GM19239 (cell line): ENCODE measurements around the gene METTL17.
"Not testable (repeated sequence)": the region's sequence is repeated elsewhere in the genome, so short reads cannot be mapped to it uniquely, and the experiment has no call there.

Source experiments
- DNase-seq: peaks from one replicate; pipeline ENCODE4 v3.0.0; 2011; ENCODE audit warnings: low spot score; ENCODE audit not compliant: insufficient read length
- FAIRE-seq: peaks from 2 replicates; lab custom pipeline; 2011; peaks lifted over from hg19 to GRCh38; lab: Jason Lieb, UNC

Gene METTL17, protein sequence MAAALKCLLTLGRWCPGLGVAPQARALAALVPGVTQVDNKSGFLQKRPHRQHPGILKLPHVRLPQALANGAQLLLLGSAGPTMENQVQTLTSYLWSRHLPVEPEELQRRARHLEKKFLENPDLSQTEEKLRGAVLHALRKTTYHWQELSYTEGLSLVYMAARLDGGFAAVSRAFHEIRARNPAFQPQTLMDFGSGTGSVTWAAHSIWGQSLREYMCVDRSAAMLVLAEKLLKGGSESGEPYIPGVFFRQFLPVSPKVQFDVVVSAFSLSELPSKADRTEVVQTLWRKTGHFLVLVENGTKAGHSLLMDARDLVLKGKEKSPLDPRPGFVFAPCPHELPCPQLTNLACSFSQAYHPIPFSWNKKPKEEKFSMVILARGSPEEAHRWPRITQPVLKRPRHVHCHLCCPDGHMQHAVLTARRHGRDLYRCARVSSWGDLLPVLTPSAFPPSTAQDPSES

DNA sequence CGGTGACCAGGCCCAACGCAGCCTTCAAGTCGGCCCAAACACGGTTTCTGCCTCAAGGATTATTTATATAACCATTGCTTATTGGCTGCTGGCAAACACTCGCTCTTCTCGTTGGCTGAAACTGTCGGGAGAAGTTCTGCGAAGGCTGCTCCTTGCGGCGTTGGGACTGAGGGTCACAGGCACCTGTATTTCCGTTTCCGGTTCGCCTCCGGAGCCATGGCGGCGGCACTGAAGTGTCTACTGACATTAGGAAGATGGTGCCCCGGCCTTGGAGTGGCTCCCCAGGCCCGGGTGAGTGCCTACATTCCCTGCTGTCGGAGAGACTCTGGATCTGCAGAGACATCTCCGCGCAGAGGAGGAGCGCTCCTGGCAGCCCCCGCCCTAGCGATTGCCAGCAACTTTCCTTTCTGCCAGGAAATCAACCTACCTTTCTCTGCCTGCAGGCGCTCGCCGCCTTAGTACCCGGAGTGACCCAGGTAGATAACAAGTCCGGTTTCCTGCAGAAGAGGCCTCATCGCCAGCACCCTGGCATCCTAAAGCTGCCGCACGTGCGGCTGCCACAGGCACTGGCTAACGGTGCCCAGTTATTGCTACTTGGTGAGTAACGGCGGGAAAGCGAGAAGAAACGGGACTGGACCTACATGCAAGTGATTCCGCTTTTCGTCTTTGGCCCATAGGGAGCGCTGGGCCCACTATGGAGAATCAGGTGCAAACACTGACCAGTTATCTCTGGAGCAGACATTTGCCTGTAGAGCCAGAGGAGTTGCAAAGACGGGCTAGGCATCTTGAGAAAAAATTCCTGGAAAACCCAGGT, at the start of gene METTL17:
Gene METTL17, plus strand, starts transcription at position 194 of the 814 bp plus-strand sequence. Its CDS starts 23 bp downstream, at position 217.
- peak; percentile 84 for DNase-seq
- peak; percentile 86 for FAIRE-seq

DNA sequence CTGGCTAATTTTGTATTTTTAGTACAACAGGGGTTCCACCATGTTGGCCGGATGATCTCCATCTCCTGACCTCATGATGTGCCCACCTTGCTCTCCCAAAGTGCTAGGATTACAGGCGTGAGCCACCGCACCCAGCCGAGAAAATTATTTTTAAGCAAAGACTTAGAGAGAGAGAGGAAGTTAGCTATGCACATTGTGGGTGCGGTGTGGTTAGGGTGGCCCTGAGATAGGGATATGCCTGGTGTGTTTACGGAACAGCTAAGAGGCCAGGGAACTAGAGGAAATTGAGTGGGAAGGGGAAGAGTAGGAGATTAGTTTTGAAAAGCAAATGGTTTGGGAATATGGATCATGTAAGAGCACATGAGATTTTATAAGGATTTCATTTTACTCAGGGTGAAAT, 44.6 kb upstream of the METTL17 start:
- DNase-seq, FAIRE-seq: not testable (repeated sequence)

DNA sequence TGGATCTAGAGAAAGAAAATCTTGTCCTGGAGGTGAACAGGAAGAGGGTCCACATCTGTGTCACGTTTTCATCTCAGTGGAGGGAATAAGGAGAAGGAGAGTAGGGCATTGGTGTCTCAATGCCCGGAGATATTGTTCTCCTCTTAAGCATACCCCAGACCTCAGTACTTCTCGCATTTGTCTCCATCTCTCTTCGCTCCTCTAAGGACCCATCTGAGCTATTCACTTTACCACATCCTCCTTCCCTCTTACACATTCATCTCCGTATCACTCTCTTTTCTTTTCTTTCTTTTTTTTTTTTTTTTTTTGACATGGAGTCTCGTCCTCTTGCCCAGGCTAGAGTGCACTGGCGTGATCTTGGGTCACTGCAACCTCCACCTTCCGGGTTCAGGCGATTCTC, 43.1 kb upstream of the METTL17 start:
- not testable (repeated sequence) for DNase-seq, FAIRE-seq

DNA sequence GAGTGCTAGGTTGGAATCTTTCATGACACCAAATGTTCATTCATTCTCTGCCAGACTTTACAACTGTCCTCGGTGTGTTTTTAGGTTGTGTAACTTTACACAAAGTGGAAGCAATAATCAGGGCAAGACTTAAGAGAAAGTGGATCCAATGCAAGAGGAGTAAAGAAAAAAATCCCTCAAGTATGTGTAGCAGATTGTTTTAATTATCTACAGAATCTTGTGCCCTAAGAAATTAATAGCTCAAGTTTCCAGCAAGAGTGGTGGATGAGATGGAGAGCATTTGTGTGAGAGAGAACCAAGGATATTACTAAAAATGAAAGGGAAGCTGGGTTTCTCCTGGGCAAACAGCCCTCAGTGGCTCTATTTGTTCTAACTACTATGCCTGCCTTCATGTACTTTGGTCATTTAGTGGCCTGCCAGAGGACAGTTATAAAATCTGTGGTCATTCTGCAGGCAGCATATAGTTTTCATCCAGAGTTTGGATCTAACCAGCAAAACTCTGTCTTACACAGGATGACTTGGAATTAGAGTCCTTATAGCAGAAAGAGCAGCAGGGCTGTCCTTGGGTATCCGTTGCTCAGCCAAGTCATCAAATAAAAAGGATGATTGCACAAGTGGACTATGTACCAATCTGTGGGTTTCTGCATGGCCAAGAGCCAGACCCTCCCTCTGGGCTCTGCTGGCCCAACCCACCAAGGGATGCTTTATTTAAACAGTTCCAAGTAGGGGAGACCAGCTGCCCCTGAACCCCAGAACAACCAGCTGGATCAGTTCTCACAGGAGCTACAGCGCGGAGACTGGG, 34.8 kb upstream of the METTL17 start, which contains the start of gene RNASE2:
Gene RNASE2, plus strand, starts transcription at position 752 of the 802 bp plus-strand sequence. CDS start 285 bp downstream, outside the sequence.
- FAIRE-seq, DNase-seq: not testable (repeated sequence)

DNA sequence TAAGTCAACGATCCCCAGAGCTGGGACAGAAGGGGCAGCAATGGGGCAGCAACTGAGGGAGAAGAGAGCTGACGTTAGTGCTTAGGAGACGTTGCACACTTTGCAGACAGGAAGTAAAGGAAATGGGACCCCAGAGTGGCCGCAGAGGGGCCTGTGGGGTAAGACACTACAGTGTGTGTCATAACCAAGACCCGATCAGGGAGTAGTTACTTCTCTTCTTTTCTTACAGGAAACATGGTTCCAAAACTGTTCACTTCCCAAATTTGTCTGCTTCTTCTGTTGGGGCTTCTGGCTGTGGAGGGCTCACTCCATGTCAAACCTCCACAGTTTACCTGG, 34.3 kb upstream of the METTL17 start:
- not testable (repeated sequence) for FAIRE-seq, DNase-seq

DNA sequence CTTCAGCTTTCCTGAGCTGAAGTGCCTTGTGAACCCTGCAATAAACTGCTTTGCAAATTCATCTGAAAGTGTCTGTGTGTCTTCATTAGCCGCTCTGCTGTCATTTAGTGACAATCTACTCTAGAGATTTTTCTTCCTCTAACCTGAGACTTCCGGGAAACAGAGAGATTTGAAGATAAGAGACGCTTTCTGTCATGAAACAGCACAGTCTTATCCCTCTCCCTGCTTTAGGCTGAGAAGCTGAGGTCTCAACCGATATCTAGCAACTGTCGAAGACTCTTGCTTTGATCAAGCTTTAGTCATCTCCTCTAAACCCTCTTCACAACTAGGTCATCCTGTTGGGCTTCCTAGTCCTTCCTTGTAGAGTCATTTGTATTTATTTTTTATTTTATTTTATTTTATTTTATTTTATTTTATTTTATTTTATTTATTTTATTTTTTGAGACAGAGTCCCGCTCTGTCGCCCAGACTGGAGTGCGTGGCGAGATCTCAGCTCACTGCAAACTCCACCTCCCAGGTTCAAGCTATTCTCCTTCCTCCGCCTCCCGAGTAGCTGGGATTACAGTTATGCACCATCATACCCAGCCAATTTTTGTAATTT, 33.3 kb upstream of the METTL17 start:
- DNase-seq: no peak

DNA sequence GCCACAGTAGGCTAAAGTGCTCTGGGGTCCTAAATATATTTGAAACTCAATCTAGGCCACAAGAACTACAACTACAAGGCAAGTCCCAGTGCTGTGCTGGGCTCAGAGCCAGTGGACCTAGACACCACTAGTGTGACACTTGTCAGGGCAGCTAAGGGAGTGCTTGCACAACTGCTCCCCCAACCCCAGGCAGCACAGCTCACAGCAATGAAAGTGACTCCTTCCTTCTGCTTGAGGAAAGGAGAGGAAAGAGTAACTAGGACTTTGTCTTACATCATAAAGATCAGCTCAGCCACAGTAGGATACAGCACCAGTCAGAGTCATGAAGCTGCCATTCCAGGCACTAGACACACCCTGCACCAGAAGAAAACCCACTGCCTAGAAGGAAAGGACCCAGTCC, 30.8 kb upstream of the METTL17 start:
- FAIRE-seq, DNase-seq: not testable (repeated sequence)

More for the DNA sequence above, 33.3 kb upstream of the METTL17 start:
- no peak for FAIRE-seq

DNA sequence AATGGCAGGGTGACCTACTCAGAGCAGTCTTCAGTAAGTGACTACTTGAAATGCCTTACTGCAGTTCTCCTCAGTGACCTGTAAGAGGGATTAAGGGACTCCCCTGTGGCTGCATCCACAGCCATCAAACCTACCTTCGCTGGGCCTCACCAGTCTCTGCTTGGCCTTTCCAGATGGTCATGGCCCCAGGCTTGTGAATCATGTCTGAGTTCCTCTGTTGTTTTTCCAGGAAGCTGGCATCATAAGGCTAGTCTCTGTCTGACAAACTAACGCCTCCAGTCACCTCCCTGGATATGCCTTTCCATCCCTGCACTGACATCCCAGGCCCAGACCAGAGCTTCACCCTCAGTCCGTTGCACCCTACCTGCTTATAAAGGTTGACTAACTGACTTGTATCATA, 20.4 kb upstream of the METTL17 start:
- DNase-seq (no peak), FAIRE-seq (no peak)

DNA sequence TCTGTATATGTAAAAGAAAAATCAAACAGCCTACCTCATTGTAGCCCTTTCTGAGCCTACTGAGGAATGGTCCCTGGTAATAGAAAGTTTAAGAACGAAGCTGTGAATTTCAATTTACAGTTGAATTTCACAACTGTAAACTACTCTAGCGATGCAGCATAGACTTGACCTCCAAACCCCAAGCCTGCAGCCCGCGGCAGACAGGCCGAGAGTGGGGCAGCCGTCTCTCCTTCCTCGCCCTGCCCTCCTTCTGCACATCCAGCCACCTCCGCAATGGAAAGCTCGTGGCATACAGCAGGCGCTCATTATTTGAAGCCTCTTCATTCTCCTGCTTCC, 19.2 kb upstream of the METTL17 start:
- FAIRE-seq (no peak), DNase-seq (no peak)

DNA sequence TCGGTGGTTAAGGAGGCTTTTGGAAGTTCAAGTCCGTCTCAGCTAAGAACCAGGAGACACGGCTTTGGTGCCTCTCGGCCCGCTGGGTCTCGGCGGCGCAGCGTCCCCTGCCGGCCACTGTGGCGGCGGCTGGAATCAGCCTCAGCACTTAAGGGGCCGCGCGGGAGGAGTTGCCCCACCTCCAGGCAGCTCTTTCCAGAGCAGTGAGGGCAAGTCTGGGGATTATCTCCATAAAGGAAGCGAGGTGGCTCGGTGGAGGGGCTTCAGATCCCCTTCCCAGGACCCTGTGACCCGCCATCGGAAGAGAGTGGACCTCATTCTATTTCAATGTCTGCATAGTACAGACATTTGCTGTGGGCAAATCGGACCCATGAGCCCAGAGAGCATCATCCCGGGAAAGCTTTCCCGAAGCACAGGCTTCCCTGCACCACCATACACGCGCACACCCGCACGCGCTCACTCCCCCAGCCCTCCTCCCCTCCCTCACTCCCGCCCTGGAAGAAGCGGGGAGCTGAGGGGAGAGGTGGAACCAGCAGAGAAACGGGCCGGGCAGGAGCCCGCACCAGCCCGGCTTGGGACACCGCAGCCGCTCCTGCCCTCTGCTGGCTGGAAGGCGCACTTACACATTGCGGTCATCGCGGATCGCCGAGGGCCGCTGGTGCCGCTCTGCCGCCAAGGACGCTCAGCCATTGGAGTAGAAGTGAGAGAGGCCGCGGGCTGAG, 18.6 kb upstream of the METTL17 start:
- DNase-seq: peak; percentile 75
- FAIRE-seq: peak; percentile 87

DNA sequence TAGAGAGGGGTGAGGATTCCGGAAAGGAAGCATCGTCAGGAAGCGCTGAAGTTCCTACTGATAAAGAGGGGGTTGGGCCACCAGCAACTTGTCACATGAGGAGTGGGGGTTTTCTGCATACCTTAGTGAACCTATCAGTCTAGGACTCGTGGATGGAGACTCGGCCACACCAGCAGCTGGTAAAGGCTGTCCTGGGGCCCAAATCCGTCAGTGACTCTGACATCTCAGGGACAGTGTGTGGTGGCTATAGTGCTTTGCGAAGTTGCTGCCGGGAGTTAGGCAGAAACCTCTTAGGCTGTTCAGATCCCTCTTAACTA, 18.1 kb upstream of the METTL17 start:
- FAIRE-seq (no peak), DNase-seq (no peak)

DNA sequence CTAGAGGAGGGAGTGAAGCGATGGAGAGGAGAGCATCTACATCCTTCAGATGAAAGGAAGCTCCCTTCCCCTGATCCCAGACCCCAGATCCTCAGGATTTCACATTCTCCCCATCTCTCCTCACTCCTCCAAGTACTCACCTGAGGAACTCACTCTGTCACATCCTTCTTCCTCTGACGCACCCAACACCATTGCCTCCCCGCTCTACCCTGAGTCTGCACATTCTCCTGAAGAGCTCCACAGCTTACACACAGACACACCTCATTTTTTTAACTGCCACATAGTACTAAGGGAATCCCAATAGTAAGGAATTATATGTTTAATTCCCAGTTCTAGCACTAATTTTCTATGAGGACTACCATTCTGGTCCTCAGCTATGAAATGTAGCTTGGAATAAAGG, 16.3 kb upstream of the METTL17 start:
- DNase-seq (no peak), FAIRE-seq (no peak)

DNA sequence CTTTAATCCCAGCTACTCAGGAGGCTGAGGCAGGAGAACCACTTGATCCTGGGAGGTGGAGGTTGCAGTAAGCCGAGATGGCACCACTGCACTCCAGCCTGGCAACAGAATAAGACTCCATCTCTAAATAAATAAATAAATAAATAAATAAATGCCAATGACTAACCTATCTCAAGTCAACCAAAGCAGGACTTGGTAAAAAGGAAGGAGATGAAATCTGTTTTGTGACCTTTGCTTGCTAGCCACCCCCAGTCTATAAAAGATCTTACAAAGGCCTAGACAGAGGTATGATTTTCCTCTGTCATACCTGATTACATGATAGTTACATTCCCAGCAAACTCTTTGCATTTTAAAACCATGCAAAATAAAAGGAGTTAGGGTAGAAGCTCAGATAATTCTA, 13.5 kb upstream of the METTL17 start:
- FAIRE-seq: no peak

DNA sequence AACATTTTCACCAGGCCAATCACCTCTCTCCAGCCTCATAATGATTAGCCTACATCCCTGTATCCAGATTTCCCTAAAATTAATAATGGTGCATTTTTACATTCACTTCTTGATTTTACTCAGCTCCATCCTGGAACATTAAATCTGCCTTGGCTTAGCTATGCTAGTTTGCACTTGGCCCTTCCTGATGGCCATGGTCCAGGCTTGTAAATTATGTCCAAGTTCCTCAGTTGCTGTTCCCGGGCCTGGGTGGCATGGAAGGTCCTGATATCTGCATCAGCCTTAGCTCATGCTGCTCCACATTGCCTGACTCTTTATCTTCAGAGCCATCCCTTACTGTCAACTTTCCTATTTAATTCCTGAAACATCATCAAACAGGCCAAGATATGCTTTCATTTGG, 11.1 kb upstream of the METTL17 start:
- DNase-seq (no peak), FAIRE-seq (no peak)

More for the DNA sequence above, 13.5 kb upstream of the METTL17 start:
- no peak for DNase-seq

DNA sequence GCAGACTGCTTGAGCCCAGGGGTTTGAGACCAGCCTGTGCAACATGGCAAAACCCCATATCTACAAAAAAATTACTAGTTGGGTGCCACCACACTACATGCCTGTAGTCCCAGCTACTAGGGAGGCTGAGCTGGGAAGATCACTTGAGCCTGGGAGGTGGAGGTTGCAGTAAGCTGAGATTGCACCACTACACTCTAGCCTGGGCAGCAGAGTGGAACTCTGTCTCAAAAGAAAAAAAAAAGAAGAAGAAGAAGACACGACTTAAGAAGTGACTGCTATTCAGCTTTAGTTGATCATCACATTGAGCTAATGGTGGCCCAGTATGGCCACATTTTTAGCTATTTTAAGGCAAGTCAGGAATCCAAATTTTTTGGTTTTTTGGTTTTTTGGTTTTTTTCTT, 8.9 kb upstream of the METTL17 start:
- no peak for FAIRE-seq
- no peak for DNase-seq

DNA sequence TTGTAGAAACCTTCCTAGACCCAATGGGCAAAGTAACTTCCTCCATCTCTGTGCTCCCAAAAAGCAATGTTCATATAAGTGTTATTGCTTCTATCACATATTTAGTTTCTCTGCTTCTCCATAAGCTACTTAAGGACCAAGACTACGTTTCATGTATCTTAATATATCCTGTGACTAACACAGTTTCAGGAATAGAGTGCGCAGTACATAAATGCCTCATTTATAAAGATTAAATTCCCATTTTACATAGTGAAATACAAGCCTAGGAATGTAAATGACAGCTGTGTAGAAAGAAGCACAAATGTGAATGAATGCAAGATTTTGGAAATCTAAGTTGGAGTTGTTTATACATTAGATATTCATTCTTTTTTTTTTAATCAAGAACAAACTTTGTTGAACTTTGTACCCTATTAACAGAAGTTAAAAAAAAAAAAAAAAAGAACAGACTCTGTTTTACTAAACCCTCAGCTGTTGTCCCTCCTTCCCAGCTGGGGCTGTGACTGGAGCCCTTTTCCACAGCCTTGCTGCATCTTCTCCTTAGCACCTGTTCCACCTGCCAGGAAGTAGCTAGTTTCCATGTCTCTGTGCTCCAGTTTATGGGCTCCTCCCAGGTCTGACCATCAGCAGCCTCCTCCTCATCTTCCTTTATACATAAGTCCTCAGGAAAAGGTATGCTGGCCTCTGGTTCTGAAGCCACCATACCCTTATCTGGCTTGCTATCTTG, 7.0 kb upstream of the METTL17 start:
- DNase-seq (no peak), FAIRE-seq (no peak)

DNA sequence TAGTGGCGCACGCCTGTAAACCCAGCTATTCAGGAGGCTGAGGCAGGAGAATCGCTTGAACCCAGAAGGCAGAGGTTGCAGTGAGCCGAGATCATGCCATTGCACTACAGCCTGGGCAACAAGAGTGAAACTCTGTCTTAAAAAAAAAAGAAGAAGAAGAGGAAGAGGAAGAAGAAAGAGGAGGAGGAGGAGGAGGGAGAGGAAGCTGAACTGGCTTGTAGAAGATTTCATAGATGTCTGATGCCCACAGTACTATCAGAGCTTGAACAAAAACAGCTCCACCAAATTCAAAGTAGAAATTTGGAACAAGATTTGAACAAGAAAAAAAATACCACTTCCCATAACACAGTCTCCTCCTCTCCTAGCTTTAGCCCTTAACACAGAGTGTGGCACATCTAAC, 4.1 kb upstream of the METTL17 start:
- not testable (repeated sequence) for DNase-seq, FAIRE-seq

DNA sequence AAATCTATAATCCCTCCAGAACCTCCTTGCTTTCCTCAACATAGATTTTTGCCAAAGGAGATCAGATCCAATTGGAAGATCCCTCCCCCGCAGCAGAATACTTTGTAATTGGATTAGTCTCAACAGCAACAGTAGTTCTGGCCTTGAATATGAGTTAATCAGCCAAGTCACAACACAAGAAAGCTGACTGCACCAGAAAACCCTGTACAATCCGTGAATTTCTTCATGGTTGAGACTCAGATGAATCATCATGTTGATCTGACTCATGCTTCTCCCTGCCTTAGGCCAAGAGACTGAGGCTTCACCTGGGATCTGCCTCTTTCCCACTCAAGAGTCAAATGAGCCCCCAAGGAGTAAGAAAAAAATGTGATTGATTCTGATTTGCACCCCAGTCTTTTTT, 3.0 kb upstream of the METTL17 start:
- DNase-seq: no peak
- no peak for FAIRE-seq
